H1 (cell line): Measurements from ENCODE around the gene TMEM35B. TPM values are rescaled to one million over a fixed set of nuclear protein-coding genes. Genes with fewer than 3 reads are reported as not detected.

ENCODE experiments used
- CTCF ChIA-PET: fragments of 300-600 bp; sonication (Branson Sonifier 250); formaldehyde crosslinking; loops from one replicate; lab custom pipeline; 2021; ENCODE audit not compliant: partially characterized antibody; lab: Charles Lee
- POLR2A ChIA-PET: fragments of 300-600 bp; sonication (Branson Sonifier 250); formaldehyde crosslinking; loops from one replicate; lab custom pipeline; 2021; ENCODE audit warnings: inconsistent platforms; ENCODE audit not compliant: partially characterized antibody; lab: Charles Lee
- DNase-seq, 2 experiments: peaks; one replicate each; pipeline versions ENCODE4 v3.0.0 to v3.0.0-alpha.2; 2010 to 2022; ENCODE audit warnings: low spot score in 2 of 2, low read depth in 1 of 2, mixed read lengths in 1 of 2
- FAIRE-seq: peaks from 2 replicates; lab custom pipeline; 2011; peaks lifted over from hg19 to GRCh38; lab: Jason Lieb, UNC
- H2AFZ ChIP-seq: 2 replicates; pipeline ENCODE4 v1.8.1; 2012; ENCODE audit warnings: low read length, inconsistent platforms
- H2AK5ac ChIP-seq: 2 replicates; pipeline ENCODE4 v1.6.1; 2013; ENCODE audit warnings: low read depth, low read length
- H2BK120ac ChIP-seq: replicated peaks from 2 replicates; pipeline ENCODE3; 2013; ENCODE audit warnings: low read depth, low read length, inconsistent platforms
- H2BK12ac ChIP-seq: 2 replicates; pipeline ENCODE4 v1.6.1; 2013; ENCODE audit warnings: low read depth, low read length
- H2BK15ac ChIP-seq: 2 replicates; pipeline ENCODE4 v1.6.1; 2013; ENCODE audit warnings: low read length
- H2BK20ac ChIP-seq: 2 replicates; pipeline ENCODE4 v1.6.1; 2013; ENCODE audit warnings: low read length
- H2BK5ac ChIP-seq: 2 replicates; pipeline ENCODE4 v1.6.1; 2013; ENCODE audit warnings: low read depth, low read length
- H3K14ac ChIP-seq: 2 replicates; pipeline ENCODE4 v1.6.1; 2013; ENCODE audit warnings: inconsistent platforms; ENCODE audit not compliant: insufficient read length
- H3K18ac ChIP-seq: 2 replicates; pipeline ENCODE4 v1.6.1; 2013; ENCODE audit warnings: low read length; ENCODE audit errors: extremely low read depth
- H3K23ac ChIP-seq: 2 replicates; pipeline ENCODE4 v1.6.1; 2013; ENCODE audit warnings: inconsistent platforms; ENCODE audit not compliant: insufficient read length
- H3K23me2 ChIP-seq: 2 replicates; pipeline ENCODE4 v1.6.1; 2013; ENCODE audit warnings: low read depth, low read length
- H3K27ac ChIP-seq: 2 replicates; pipeline ENCODE4 v1.6.1; 2011; ENCODE audit warnings: low read depth, low read length, inconsistent platforms
- H3K27me3 ChIP-seq, 4 experiments: replicated peaks in 1 of 4; 1 replicate in 1 of 4; 2 replicates in 3 of 4; pipeline versions ENCODE4 v1.6.1 to v1.8.1; 2011 to 2013; ENCODE audit warnings: low read length in 3 of 4, mild to moderate bottlenecking in 3 of 4, inconsistent platforms in 2 of 4, mixed read lengths in 2 of 4, moderate library complexity in 1 of 4; ENCODE audit not compliant: control insufficient read depth in 3 of 4, insufficient read depth in 3 of 4; ENCODE audit errors: extremely low read depth in 1 of 4
- H3K36me3 ChIP-seq, 4 experiments: 2 replicates each; pipeline versions ENCODE4 v1.6.1 to v1.8.1; 2011 to 2013; ENCODE audit warnings: mild to moderate bottlenecking in 4 of 4, low read length in 3 of 4, moderate library complexity in 2 of 4, control low read depth in 1 of 4, inconsistent platforms in 1 of 4; ENCODE audit not compliant: insufficient read depth in 4 of 4, control insufficient read depth in 2 of 4
- H3K4ac ChIP-seq: replicated peaks from 2 replicates; pipeline ENCODE3; 2013; ENCODE audit warnings: low read length, low read depth, mixed read lengths, inconsistent platforms; ENCODE audit not compliant: insufficient read length
- H3K4me1 ChIP-seq, 4 experiments: replicated peaks in 1 of 4; 1 replicate in 1 of 4; 2 replicates in 3 of 4; pipeline versions ENCODE4 v1.6.1 to v1.8.1; 2011 to 2013; ENCODE audit warnings: low read length in 3 of 4, inconsistent platforms in 2 of 4, mixed read lengths in 1 of 4; ENCODE audit not compliant: insufficient read depth in 4 of 4, control insufficient read depth in 3 of 4
- H3K4me2 ChIP-seq, 2 experiments: 2 replicates each; pipeline versions ENCODE4 v1.6.1 to v1.8.1; 2011 to 2013; ENCODE audit warnings: low read depth in 2 of 2, low read length in 2 of 2, control low read depth in 1 of 2, inconsistent platforms in 1 of 2, mild to moderate bottlenecking in 1 of 2; ENCODE audit not compliant: insufficient read depth in 1 of 2
- H3K4me3 ChIP-seq, 4 experiments: fragments of 200-600, 300-600 bp in 1 of 4; sonication (generic), shearing (Covaris generic), sonication (Bioruptor Twin) in 1 of 4; 2 replicates each; pipeline versions ENCODE4 v1.5.1 to v1.8.1; 2011 to 2016; ENCODE audit warnings: low read length in 4 of 4, low read depth in 3 of 4, control low read depth in 2 of 4, inconsistent platforms in 2 of 4, mild to moderate bottlenecking in 2 of 4, mixed read lengths in 1 of 4, moderate library complexity in 1 of 4; ENCODE audit not compliant: insufficient read depth in 2 of 4; ENCODE audit errors: extremely low read depth in 1 of 4
- H3K56ac ChIP-seq: replicated peaks from 2 replicates; pipeline ENCODE3; 2013; ENCODE audit warnings: low read depth, mild to moderate bottlenecking, mixed read lengths, low read length, inconsistent platforms; ENCODE audit not compliant: insufficient read length
- H3K79me1 ChIP-seq: 2 replicates; pipeline ENCODE4 v1.6.1; 2013; ENCODE audit warnings: low read depth, low read length, control low read depth
- H3K79me2 ChIP-seq, 2 experiments: 2 replicates each; pipeline versions ENCODE4 v1.6.1 to v1.8.1; 2012 to 2013; ENCODE audit warnings: low read length in 2 of 2, mild to moderate bottlenecking in 2 of 2, inconsistent platforms in 1 of 2; ENCODE audit not compliant: insufficient read depth in 2 of 2, control insufficient read depth in 1 of 2
- H3K9ac ChIP-seq, 4 experiments: replicated peaks in 1 of 4; 1 replicate in 1 of 4; 2 replicates in 3 of 4; pipeline versions ENCODE4 v1.6.1 to v1.8.1; 2011 to 2013; ENCODE audit warnings: low read depth in 3 of 4, low read length in 3 of 4, control low read depth in 2 of 4, mild to moderate bottlenecking in 2 of 4, moderate library complexity in 2 of 4, inconsistent platforms in 1 of 4; ENCODE audit errors: extremely low read depth in 1 of 4
- H3K9me3 ChIP-seq, 2 experiments: 2 replicates each; pipeline versions ENCODE4 v1.6.1 to v1.8.1; 2012 to 2013; ENCODE audit warnings: mild to moderate bottlenecking in 2 of 2, moderate library complexity in 2 of 2, control low read depth in 1 of 2, inconsistent platforms in 1 of 2, low read depth in 1 of 2, low read length in 1 of 2, mixed read lengths in 1 of 2; ENCODE audit not compliant: insufficient read depth in 2 of 2
- H4K20me1 ChIP-seq, 2 experiments: replicated peaks in 1 of 2; 2 replicates each; pipeline versions ENCODE3 to v1.8.1; 2011 to 2013; ENCODE audit warnings: inconsistent platforms in 2 of 2, low read length in 2 of 2, mild to moderate bottlenecking in 1 of 2; ENCODE audit not compliant: insufficient read depth in 2 of 2, control insufficient read depth in 1 of 2
- H4K5ac ChIP-seq: 2 replicates; pipeline ENCODE4 v1.6.1; 2013; ENCODE audit warnings: low read length, low read depth, mixed read lengths, inconsistent platforms; ENCODE audit not compliant: insufficient read length
- H4K8ac ChIP-seq: 2 replicates; pipeline ENCODE4 v1.8.0; 2013; ENCODE audit warnings: mild to moderate bottlenecking, moderate library complexity, low read length, inconsistent platforms; ENCODE audit not compliant: insufficient read depth; ENCODE audit errors: extremely low read depth
- H4K91ac ChIP-seq: replicated peaks from 2 replicates; pipeline ENCODE3; 2013; ENCODE audit warnings: low read length, mixed read lengths, inconsistent platforms; ENCODE audit not compliant: insufficient read length
- ASH2L ChIP-seq: fragments of 200-600, 300-600 bp; sonication (generic); IDR thresholded peaks from one replicate; pipeline ENCODE4 v1.7.1; 2017; ENCODE audit warnings: low read length
- BRCA1 ChIP-seq: IDR thresholded peaks from 2 replicates; pipeline ENCODE4 v1.6.1; 2012; ENCODE audit warnings: low read depth, low read length, improper control_type of control experiment
- EGR1 ChIP-seq: IDR thresholded peaks from 2 replicates; pipeline ENCODE4 v1.6.1; 2011; ENCODE audit warnings: low read depth, low read length, borderline replicate concordance
- GABPA ChIP-seq: IDR thresholded peaks from 2 replicates; pipeline ENCODE4 v1.6.1; 2011; ENCODE audit warnings: mild to moderate bottlenecking, low read length, moderate library complexity, borderline replicate concordance; ENCODE audit not compliant: insufficient read depth
- HDAC2 ChIP-seq, 2 experiments: fragments of 300-600 bp in 1 of 2; sonication (generic) in 1 of 2; IDR thresholded peaks; 2 replicates each; pipeline ENCODE4 v1.6.1; 2011 to 2012; ENCODE audit warnings: low read depth in 2 of 2, low read length in 2 of 2, mild to moderate bottlenecking in 2 of 2, moderate library complexity in 2 of 2, borderline replicate concordance in 1 of 2, inconsistent platforms in 1 of 2
- KDM1A ChIP-seq: fragments of 200-600, 300-600 bp; sonication (generic); IDR thresholded peaks from 2 replicates; pipeline ENCODE4 v1.7.1; 2016; ENCODE audit warnings: mild to moderate bottlenecking, low read length, borderline replicate concordance
- SIX5 ChIP-seq: IDR thresholded peaks from 2 replicates; pipeline ENCODE4 v1.6.1; 2011; ENCODE audit warnings: mild to moderate bottlenecking, low read depth, low read length
- TAF1 ChIP-seq: IDR thresholded peaks from 2 replicates; pipeline ENCODE4 v1.6.1; 2011; ENCODE audit warnings: mild to moderate bottlenecking, low read depth, low read length
- TAF7 ChIP-seq: optimal IDR thresholded peaks from 2 replicates; pipeline ENCODE3; 2011; ENCODE audit warnings: low read depth, mild to moderate bottlenecking, inconsistent platforms, low read length, moderate library complexity, borderline replicate concordance
- TEAD4 ChIP-seq: IDR thresholded peaks from 2 replicates; pipeline ENCODE4 v1.6.1; 2012; ENCODE audit warnings: low read depth, low read length, inconsistent platforms, mixed read lengths
- ZNF274 ChIP-seq: IDR thresholded peaks from 2 replicates; pipeline ENCODE4 v1.7.0; 2012; ENCODE audit warnings: low read length, borderline replicate concordance; ENCODE audit errors: extremely low read depth
- WGBS, 2 experiments: shearing (Covaris generic) in 1 of 2; methylation state at CpG; one replicate each; pipeline versions ENCODE4 v1.1.6 to v1.1.7; 2013 to 2015; ENCODE audit warnings: low lambda C conversion rate in 2 of 2, mixed read lengths in 2 of 2, inconsistent platforms in 1 of 2, low coverage in 1 of 2, missing lambda C conversion rate in 1 of 2; ENCODE audit not compliant: insufficient replicate concordance in 2 of 2, insufficient coverage in 1 of 2, insufficient read length in 1 of 2; ENCODE audit errors: extremely low coverage in 1 of 2, missing lambda C conversion rate in 1 of 2; 5-methylcytosine and 5-hydroxymethylcytosine counted together
- polyA plus RNA-seq, 7 experiments: library from polyadenylated mRNA; depleted of rRNA in 3 of 7; stranded (reverse) in 5 of 7; unstranded in 2 of 7; fragments of >200 nt in 5 of 7; fragments of 200-250 nt in 2 of 7; gene quantifications; 1 replicate in 5 of 7; 2 replicates in 1 of 7; 4 replicates in 1 of 7; pipeline versions ENCODE4 v1.2.1 to v1.2.3, GENCODE V29; 2011 to 2013; ENCODE audit warnings: missing spikeins in 2 of 7, mixed read lengths in 2 of 7
- total RNA-seq: library from RNA; stranded (reverse); fragmentation: NEBNext Ultra II Directional; extraction: Animal tissue kit (Norgen Biotek cat#: 25700); gene quantifications from 2 replicates; pipeline ENCODE4 v1.2.1, GENCODE V29; 2021
- TF ChIP-seq, protein P1 (sequence below): IDR thresholded peaks from 2 replicates; pipeline ENCODE4 v1.6.1; 2011; ENCODE audit warnings: low read depth, mild to moderate bottlenecking, low read length; ENCODE audit not compliant: insufficient read depth
- TF ChIP-seq, protein P2 (sequence below): IDR thresholded peaks from 2 replicates; pipeline ENCODE4 v1.6.1; 2011; ENCODE audit warnings: low read length, improper control_type of control experiment

TMEM35B gene
- total and polyA plus RNA-seq, 2 of the 8 experiments (the other 6 are each of a cell fraction or from before 2014, with no cell fraction given) = 10.2 to 31.1 TPM

DNA sequence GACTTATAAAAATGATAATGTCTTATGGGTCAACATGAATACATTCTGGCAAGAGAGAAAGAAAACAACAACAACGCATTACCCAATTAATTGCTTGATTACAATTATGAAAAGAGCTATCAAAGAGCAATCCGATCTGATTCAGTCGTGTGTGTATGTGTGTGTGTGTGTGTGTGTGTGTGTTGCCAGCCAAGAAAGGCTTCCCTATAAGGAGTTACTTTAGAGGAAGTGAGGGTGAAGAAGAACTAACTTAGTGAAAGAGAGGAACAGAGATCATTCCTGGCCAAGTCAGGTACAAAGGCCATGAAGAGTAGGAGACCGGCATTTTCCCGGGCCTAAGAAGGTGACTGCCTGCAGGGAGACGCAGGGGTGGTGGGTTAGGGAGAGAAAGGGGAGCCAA is 9.4 kb downstream of the TMEM35B start:
- Histone ChIP-seq H2AFZ (no peak overlapping the region), H3K4me1 (peaks cover 0 to 6% (median 2%) of the 10 kb centered on the region in 4 experiments; a peak in 2 of 7 replicates), H2BK120ac (no peak overlapping the region), H3K23me2 (no peaks in the 10 kb centered on the region), H3K27me3 (no peaks in the 10 kb centered on the region), H3K4me3 (no peak overlapping the region), H3K9me3 (no peaks in the 10 kb centered on the region), H4K20me1 (no peaks in the 10 kb centered on the region), H3K4me2 (no peak overlapping the region), H3K56ac (no peak overlapping the region), H3K9ac (no peak overlapping the region), H3K36me3 (no peaks in the 10 kb centered on the region), H3K27ac (no peak overlapping the region), H2AK5ac (no peak overlapping the region), H3K4ac (no peak overlapping the region), H3K79me1 (no peaks in the 10 kb centered on the region), H2BK15ac (no peak overlapping the region), H4K91ac (no peak overlapping the region), H2BK20ac (no peak overlapping the region), H4K8ac (no peak overlapping the region), H2BK5ac (no peak overlapping the region), H3K23ac (no peak overlapping the region), H3K14ac (no peak overlapping the region), H3K79me2 (no peaks in the 10 kb centered on the region), H4K5ac (no peak overlapping the region), H3K18ac (no peak overlapping the region), H2BK12ac (no peak overlapping the region)
- CTCF ChIA-PET = interaction anchor here (0.8 to 1.5 kb wide), 7 partner anchors 9 to 596 kb away, joined by 3 to 8 read pairs (median 4); partner anchors contain the start of gene TMEM35B
- POLR2A ChIA-PET = interaction anchor here (5.3 kb wide), 1 partner anchor 9 kb away, joined by 35 read pairs; the partner anchor contains the start of gene TMEM35B
- DNase-seq = no peak
- 92% methylated on average over 6 of the region's 6 CpGs; no CpG with 5 or more reads in 1 of the 2 experiments for WGBS, 2 experiments
- FAIRE-seq = no peak
- TF ChIP-seq GABPA (no peak), ZNF274 (no peak), SIX5 (no peak), TAF1 (no peak), HDAC2 (IDR thresholded peaks at IDR 0.05; ENCODE audit: borderline replicate concordance in 1 of 2, low read depth in 2 of 2, low read length in 2 of 2) (no peak), KDM1A (no peak), TEAD4 (no peak), TAF7 (no peak), BRCA1 (no peak), EGR1 (no peak), ASH2L (no peak)
- TF ChIP-seq, protein P1, sequence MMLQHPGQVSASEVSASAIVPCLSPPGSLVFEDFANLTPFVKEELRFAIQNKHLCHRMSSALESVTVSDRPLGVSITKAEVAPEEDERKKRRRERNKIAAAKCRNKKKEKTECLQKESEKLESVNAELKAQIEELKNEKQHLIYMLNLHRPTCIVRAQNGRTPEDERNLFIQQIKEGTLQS = no peak
- TF ChIP-seq, protein P2, sequence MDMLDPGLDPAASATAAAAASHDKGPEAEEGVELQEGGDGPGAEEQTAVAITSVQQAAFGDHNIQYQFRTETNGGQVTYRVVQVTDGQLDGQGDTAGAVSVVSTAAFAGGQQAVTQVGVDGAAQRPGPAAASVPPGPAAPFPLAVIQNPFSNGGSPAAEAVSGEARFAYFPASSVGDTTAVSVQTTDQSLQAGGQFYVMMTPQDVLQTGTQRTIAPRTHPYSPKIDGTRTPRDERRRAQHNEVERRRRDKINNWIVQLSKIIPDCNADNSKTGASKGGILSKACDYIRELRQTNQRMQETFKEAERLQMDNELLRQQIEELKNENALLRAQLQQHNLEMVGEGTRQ = no peak
